ENCODE results near the gene HSPBP1.
A peak's percentile ranks its signal among the peaks of the same experiment; 100 is the strongest.

HSPBP1 gene

GRCh38 chr19:55252760-55253663 is 26.9 kb downstream of the HSPBP1 start:
- no peak for DNase-seq

DNA sequence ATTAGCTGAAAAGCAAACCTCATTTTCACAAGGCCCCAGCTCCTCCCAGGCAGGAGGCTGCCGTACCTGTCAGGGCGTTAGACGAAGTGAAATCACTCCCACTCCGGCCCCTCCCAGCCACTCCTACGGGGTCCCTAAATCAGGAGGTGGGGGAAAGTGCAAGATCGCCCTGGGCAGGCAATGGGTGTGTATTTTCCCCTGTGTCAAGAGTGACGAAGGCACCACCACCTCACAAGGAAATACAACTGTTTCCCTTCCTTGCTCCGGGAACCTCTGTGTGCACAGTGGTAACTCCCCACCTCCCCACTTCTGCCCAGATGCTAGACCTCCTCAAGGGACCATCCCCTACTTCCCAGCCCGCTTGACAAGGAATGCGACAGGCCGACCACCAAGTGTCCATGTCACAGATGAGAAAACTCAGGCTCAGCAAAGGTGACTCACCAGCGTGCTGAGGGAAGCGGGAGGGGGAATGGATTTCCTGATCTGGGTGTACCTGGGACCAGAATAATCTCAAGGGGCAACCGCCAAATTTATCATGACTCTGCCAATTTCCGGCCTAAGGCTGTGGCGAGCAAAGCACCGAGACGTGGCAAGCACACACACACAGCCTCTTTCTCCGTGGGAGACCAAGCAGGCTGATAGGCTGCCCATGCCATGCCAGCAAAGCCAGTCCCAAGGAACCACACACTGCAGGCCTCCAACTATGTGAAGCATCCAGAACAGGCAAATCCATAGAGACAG is 28.4 kb downstream of the HSPBP1 start:
- peak; percentile 39 for DNase-seq

GRCh38 chr19:55250262-55251036 is 29.5 kb downstream of the HSPBP1 start:
- no peak for DNase-seq

DNA sequence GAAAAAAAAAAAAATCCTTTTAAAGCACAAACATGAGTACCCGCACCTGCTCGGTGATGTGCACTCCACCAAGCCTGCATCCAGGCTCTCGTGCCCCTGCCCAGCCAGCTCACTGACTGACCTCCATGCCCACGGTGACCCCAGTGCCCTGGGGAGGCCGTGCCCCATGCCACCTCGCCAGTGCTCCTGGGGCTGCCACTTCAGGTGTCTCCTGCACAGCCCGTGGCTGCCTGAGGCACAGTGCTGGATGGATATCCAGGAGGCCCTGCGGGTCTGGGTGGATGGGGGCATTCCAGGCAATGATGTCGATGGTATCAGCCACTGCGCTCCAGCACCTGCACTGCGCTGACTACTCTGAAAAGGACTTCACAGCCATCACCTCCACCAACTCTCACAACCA is 30.1 kb downstream of the HSPBP1 start:
- DNase-seq, result no peak

DNA sequence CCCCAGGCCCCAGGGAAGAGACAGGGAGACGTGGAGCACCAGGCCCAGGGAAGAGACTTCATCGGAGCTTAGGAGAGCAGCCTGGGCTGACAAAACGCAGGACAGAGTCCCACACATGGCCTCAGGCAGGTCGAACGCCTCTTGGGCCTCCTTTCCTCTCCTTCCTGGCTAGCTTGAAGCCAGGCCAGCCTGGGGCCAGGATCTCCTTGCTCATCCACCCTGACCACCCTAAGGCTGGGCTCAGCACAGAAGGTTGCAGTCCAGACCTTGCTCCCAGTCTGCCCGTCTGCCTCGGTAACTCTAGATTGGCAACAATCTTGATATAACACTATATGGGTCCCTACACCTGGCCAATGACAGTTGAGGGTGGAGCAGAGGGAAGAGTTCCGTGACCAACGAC is 31.2 kb downstream of the HSPBP1 start:
- no peak for DNase-seq

- no peak for DNase-seq
These were observed 31.7 kb downstream of the HSPBP1 start for GRCh38 chr19:55248166-55248675.

- DNase-seq, result peak; percentile 24
These were observed 32.2 kb downstream of the HSPBP1 start for GRCh38 chr19:55247621-55248099.

GRCh38 chr19:55246462-55247451 is 33.2 kb downstream of the HSPBP1 start:
- DNase-seq, result no peak

- DNase-seq, result no peak
These were observed 34.5 kb downstream of the HSPBP1 start for GRCh38 chr19:55245236-55245904.

DNA sequence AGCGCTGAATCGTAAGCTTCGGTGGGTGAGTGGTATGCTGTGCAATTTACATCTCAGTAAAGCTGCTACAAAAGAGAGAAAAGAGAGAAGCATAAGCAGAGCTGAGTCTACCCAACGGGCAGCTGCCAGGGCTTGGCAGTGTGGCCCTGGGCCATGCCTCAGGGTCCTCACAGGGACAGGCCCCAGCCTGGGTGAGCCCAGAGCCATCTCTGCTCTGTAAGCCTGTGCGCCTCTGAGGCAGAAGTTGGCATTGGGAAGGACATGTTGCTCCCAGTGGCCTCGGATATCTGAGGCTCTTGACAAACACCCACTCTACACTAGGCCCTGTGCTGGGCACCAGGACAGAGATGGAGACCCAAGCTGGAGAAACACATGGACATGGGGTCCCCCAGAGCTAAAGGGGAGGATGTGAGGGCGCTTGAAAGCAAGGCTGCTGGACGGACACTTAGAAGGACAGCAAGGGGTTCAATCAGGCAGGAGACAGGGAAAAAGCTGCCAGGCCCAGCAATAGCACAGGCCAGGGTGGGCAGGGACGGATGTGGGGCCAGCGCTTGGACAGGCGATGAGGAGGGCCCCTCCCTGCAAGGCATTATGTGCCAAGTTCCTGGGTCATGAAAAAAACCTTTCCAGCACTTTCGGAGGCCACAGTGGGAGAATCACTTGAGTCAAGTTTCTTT is 35.8 kb downstream of the HSPBP1 start:
- no peak for DNase-seq

GRCh38 chr19:55242517-55242916 is 37.4 kb downstream of the HSPBP1 start:
- no peak for DNase-seq

DNA sequence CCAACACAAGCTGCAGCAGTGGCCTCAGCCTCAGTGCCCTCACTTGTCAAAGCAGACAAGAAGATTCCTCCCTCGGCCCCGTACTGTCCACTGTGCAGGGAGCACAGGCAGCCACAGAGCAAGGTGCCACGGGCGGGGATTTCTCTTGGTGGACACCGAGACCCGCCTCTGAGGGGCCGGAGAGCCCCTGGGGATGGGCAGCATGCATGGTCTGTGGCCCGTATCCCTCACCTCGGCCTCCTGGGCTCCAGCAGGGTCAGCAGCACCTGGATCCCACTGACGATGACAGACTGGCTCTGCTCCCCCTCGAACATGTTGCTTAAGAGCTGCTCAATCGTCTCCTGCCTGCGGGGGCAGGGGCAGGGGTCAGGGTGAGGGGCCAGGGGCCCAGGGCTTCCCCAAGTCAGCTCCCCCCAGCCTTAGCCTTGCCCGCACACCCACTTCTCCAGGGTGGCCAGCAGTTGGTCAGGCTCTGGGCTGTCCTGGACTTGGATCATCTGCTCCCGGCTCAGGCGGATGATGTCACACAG is 37.9 kb downstream of the HSPBP1 start:
- DNase-seq, result no peak

- DNase-seq, result no peak
These were observed 38.6 kb downstream of the HSPBP1 start for GRCh38 chr19:55241143-55241934.

DNA sequence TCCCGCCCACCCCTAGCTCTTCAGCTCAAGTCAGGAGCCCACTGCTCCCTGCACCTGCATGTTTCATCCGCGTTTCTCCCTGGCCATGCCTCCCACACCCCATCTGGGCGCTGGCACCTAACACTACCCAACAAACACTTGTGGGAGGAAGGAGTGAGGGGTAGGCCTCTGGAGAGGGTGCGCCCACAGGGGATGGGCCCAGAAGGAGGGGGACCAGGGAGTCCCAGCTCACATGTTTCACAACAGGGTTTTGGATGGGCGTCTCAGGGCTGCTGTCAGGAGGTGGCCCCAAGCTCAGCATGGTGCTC is 39.2 kb downstream of the HSPBP1 start:
- no peak for DNase-seq

DNA sequence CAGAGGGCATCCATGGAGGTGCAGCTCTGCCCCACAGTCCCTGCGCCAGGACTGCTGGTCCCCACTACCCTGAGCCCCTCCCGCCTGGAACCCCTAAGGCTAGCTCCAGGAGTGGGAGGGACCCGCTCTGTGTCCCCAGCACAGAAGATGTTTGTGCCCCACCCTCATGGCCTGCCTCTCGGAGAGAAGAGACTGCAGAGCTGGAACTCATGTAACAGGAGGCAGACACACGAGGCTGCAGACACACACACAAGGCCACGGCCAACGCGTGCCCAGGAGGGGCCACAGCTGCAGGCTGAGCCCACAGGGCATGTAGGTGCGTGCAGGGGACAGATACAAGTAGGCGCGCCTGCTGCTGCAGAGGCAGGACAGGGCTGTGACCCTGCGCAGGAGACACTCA is 40.9 kb downstream of the HSPBP1 start:
- no peak for DNase-seq

GRCh38 chr19:55238030-55238429 is 41.9 kb downstream of the HSPBP1 start:
- no peak for DNase-seq

DNA sequence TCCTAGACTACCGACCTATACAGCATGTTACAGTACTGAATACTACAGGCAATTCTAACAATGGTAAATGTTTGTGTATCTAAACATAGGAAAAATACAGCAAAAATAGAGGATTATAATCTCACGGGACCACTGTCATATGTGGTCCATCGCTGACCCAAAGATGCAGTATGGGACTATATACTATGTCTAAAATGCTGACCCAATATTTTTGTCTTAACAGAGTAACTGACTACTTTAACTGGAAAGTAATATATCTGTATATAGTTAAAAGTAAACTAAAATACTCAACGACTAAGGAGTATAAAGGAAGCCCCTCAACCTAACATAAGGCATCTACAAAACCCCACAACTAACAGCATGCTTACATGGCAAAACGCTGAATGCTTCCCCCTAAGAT is 46.9 kb downstream of the HSPBP1 start:
- DNase-seq, result no peak

DNA sequence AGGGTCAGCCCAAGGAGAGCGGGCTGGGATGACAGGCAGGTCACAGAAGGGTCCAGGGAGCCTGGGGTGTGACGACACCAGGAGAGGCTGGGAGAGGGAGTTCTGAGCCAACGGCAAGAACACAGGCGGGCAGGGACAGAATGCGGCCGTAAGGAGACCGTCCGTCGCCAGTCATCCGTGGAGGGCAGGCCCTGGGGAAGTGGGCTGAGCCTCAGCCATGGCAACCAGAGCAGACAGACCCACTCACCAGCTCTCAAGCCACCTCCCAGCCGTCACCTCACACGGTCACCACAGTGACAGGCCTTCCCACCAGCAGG is 47.7 kb downstream of the HSPBP1 start:
- DNase-seq, result no peak

- no peak for DNase-seq
These were observed 48.3 kb downstream of the HSPBP1 start for GRCh38 chr19:55231391-55232285.
